K562 (cell line): ENCODE results near the gene TGFA. TPM values are rescaled to one million over a fixed set of nuclear protein-coding genes. Genes with fewer than 3 reads are reported as not detected.

Source experiments
- ATAC-seq: fragments of 200-7000 bp; cut with Tn5 transposase; 3 replicates; pipeline ENCODE4 v1.9.1; 2020; ENCODE audit warnings: moderate library complexity
- BruUV-seq: library from RNA; stranded (reverse); fragments of 400-500 nt; replicated peaks from 2 replicates; lab custom pipeline; 2021; lab: Mats Ljungman, UMichigan
- CTCF ChIA-PET: fragments of 300-600 bp; formaldehyde crosslinking; extraction: SDS; loops from one replicate; lab custom pipeline; 2021; ENCODE audit warnings: low intra/inter-chr PET ratio; lab: Yijun Ruan, JAX
- POLR2A ChIA-PET: fragments of 300-600, 350-650 bp; sonication (Branson Sonifier 250); formaldehyde crosslinking; extraction: SDS; loops from one replicate; lab custom pipeline; 2021; ENCODE audit warnings: antibody characterized with exemption, inconsistent platforms; lab: Yijun Ruan, JAX
- DNase-seq, 4 experiments: peaks; one replicate each; pipeline versions ENCODE4 v3.0.0 to v3.0.0-alpha.2; 2011 to 2018; ENCODE audit warnings: low spot score in 3 of 4, mixed read lengths in 3 of 4; ENCODE audit errors: extremely low read depth in 1 of 4
- FAIRE-seq: peaks from 2 replicates; lab custom pipeline; 2011; peaks lifted over from hg19 to GRCh38; lab: Jason Lieb, UNC
- H2AFZ ChIP-seq: 2 replicates; pipeline ENCODE4 v1.6.0; 2011; ENCODE audit warnings: low read depth, low read length, control low read depth, inconsistent platforms
- H3K27ac ChIP-seq: fragments of 200-600 bp; 3 replicates; pipeline ENCODE4 v1.8.0; 2011; ENCODE audit warnings: low read depth, mild to moderate bottlenecking, control low read depth, inconsistent platforms, low read length, moderate library complexity, mixed read lengths; ENCODE audit errors: extremely low read depth
- H3K27me3 ChIP-seq, 2 experiments: fragments of 300-600 bp in 1 of 2; 2 replicates in 1 of 2; 3 replicates in 1 of 2; pipeline versions ENCODE4 v1.6.0 to v1.8.0; 2011; ENCODE audit warnings: inconsistent platforms in 2 of 2, low read length in 2 of 2, mild to moderate bottlenecking in 1 of 2, mixed read lengths in 1 of 2, moderate library complexity in 1 of 2; ENCODE audit not compliant: control insufficient read depth in 2 of 2, insufficient read depth in 2 of 2
- H3K36me3 ChIP-seq: fragments of 300-600 bp; 3 replicates; pipeline ENCODE4 v1.8.0; 2011; ENCODE audit warnings: mild to moderate bottlenecking, low read length, inconsistent platforms; ENCODE audit not compliant: control insufficient read depth, insufficient read depth
- H3K4me1 ChIP-seq, 2 experiments: fragments of 200-600 bp in 1 of 2; replicated peaks in 1 of 2; 2 replicates in 1 of 2; 3 replicates in 1 of 2; pipeline versions ENCODE4 v1.5.1 to v1.8.0; 2011; ENCODE audit warnings: inconsistent platforms in 2 of 2, low read length in 2 of 2, mild to moderate bottlenecking in 1 of 2, mixed read lengths in 1 of 2, moderate library complexity in 1 of 2; ENCODE audit not compliant: control insufficient read depth in 2 of 2, insufficient read depth in 2 of 2
- H3K4me2 ChIP-seq: 2 replicates; pipeline ENCODE4 v1.6.1; 2011; ENCODE audit warnings: low read length, control low read depth, inconsistent platforms, mixed read lengths; ENCODE audit not compliant: insufficient read depth
- H3K4me3 ChIP-seq: fragments of 200-600 bp; sonication (generic), shearing (Covaris generic); 2 replicates; pipeline ENCODE4 v1.5.1; 2016; ENCODE audit warnings: control low read depth, inconsistent platforms
- H3K79me2 ChIP-seq: fragments of 200-600 bp; 3 replicates; pipeline ENCODE4 v1.8.0; 2011; ENCODE audit warnings: low read length, inconsistent platforms; ENCODE audit not compliant: control insufficient read depth, insufficient read depth
- H3K9ac ChIP-seq, 2 experiments: 2 replicates each; pipeline versions ENCODE4 v1.6.0 to v1.6.1; 2011; ENCODE audit warnings: low read depth in 2 of 2, low read length in 2 of 2, control low read depth in 1 of 2, inconsistent platforms in 1 of 2, mild to moderate bottlenecking in 1 of 2, mixed read lengths in 1 of 2; ENCODE audit not compliant: insufficient read depth in 1 of 2
- H3K9me1 ChIP-seq: one replicate; pipeline ENCODE4 v1.6.0; 2011; ENCODE audit warnings: inconsistent platforms, mild to moderate bottlenecking, low read length, moderate library complexity; ENCODE audit not compliant: control insufficient read depth, insufficient read depth
- H3K9me3 ChIP-seq: replicated peaks from 2 replicates; pipeline ENCODE4 v1.5.1; 2011; ENCODE audit warnings: low read depth, low read length, inconsistent platforms; ENCODE audit not compliant: control insufficient read depth, insufficient read depth
- H4K20me1 ChIP-seq: replicated peaks from 2 replicates; pipeline ENCODE4 v1.6.1; 2011; ENCODE audit warnings: low read length, inconsistent platforms, mixed read lengths; ENCODE audit not compliant: control insufficient read depth, insufficient read depth
- CSDE1 ChIP-seq, 2 experiments: fragments of 450-650 bp; IDR thresholded peaks; 2 replicates each; pipeline ENCODE4 v1.6.1; 2016; ENCODE audit warnings: mild to moderate bottlenecking in 1 of 2
- ELF4 ChIP-seq: fragments of 450-650 bp; formaldehyde crosslinking; IDR thresholded peaks from 2 replicates; pipeline ENCODE4 v1.4.0; 2022; ENCODE audit warnings: missing genetic modification characterization
- JUN ChIP-seq, 2 experiments: sonication (generic) in 1 of 2; formaldehyde crosslinking in 1 of 2; IDR thresholded peaks; 2 replicates each; pipeline versions ENCODE4 v1.6.1 to v1.8.0; 2012 to 2022; ENCODE audit warnings: borderline replicate concordance in 2 of 2, mild to moderate bottlenecking in 2 of 2, improper control_type of control experiment in 1 of 2, low read depth in 1 of 2, low read length in 1 of 2, missing genetic modification reagents in 1 of 2
- POLR2AphosphoS2 ChIP-seq: IDR thresholded peaks from 2 replicates; pipeline ENCODE4 v1.6.1; 2012; ENCODE audit warnings: low read length, improper control_type of control experiment
- RBM17 ChIP-seq: fragments of 200-400 bp; formaldehyde crosslinking; IDR thresholded peaks from 2 replicates; pipeline ENCODE4 v1.6.1; 2017; ENCODE audit warnings: low read depth, mild to moderate bottlenecking, low read length, borderline replicate concordance
- ZNF184 ChIP-seq: sonication (generic); formaldehyde crosslinking; IDR thresholded peaks from 2 replicates; pipeline ENCODE4 v1.5.0; 2020; ENCODE audit warnings: missing genetic modification reagents
- ZNF436 ChIP-seq: fragments of 250-450, 450-650 bp; sonication (Bioruptor Pico); formaldehyde crosslinking; IDR thresholded peaks from 2 replicates; pipeline ENCODE4 v1.7.0; 2020; ENCODE audit warnings: mild to moderate bottlenecking
- WGBS: fragments of 100-300 bp; shearing (Covaris generic); methylation state at CpG from one replicate; pipeline ENCODE4 v1.1.6; 2016; ENCODE audit warnings: low coverage, mixed read lengths; ENCODE audit not compliant: insufficient coverage; ENCODE audit errors: missing lambda C conversion rate; 5-methylcytosine and 5-hydroxymethylcytosine counted together
- in situ Hi-C: fragments of 300-500 bp; cut with MboI; formaldehyde crosslinking; loops from 4 replicates; pipeline ENCODE4 v1.15.0; 2018; ENCODE audit warnings: inconsistent platforms, mixed read lengths
- intact Hi-C: fragments of 100-400 bp; cut with micrococcal nuclease; formaldehyde crosslinking; loops from 2 replicates; pipeline ENCODE4 v1.14.2; 2022
- polyA plus RNA-seq, 8 experiments: library from polyadenylated mRNA; depleted of rRNA in 4 of 8; stranded (reverse) in 5 of 8; unstranded in 3 of 8; fragments of >200 nt; fragmentation: Nextera tagmentation in 2 of 8; fragmentation: Illumina TruSeq in 1 of 8; extraction: Ambion mirVana in 2 of 8; extraction: Trizol in 1 of 8; gene quantifications; 2 replicates each; pipeline versions ENCODE4 v1.2.1 to v1.2.3, GENCODE V29; 2011 to 2014; ENCODE audit warnings: inconsistent platforms in 1 of 8, missing spikeins in 1 of 8
- total RNA-seq, 7 experiments: library from RNA; depleted of rRNA in 6 of 7; stranded (reverse); fragments of >200 nt in 6 of 7; fragmentation: Illumina TruSeq in 2 of 7; extraction: Trizol in 2 of 7; gene quantifications; 2 replicates each; pipeline versions ENCODE4 v1.2.1 to v1.2.3, GENCODE V29; 2011 to 2021; ENCODE audit warnings: low replicate concordance in 1 of 7
- TF ChIP-seq, protein P1 (sequence below): sonication (generic); formaldehyde crosslinking; IDR thresholded peaks from 2 replicates; pipeline ENCODE4 v1.8.0; 2022; ENCODE audit warnings: mild to moderate bottlenecking, missing genetic modification reagents
- TF ChIP-seq, protein P2 (sequence below): fragments of 450-650 bp; formaldehyde crosslinking; IDR thresholded peaks from 2 replicates; pipeline ENCODE4 v1.4.0; 2022; ENCODE audit warnings: missing genetic modification characterization
- TF ChIP-seq, protein P3 (sequence below), 3 experiments: fragments of 200-800 bp in 1 of 3; sonication (Bioruptor generic) in 1 of 3; sonication (generic) in 1 of 3; formaldehyde crosslinking in 1 of 3; IDR thresholded peaks; 2 replicates each; pipeline versions ENCODE4 v1.6.1 to v1.8.0; 2016 to 2022; ENCODE audit warnings: mild to moderate bottlenecking in 2 of 3, missing compliant biosample characterization in 2 of 3, missing genetic modification characterization in 2 of 3, missing genetic modification reagents in 1 of 3
- TF ChIP-seq, protein P4 (sequence below), 3 experiments: IDR thresholded peaks in 2 of 3; conservative IDR thresholded peaks in 1 of 3; 2 replicates each; pipeline ENCODE4 v1.5.1; 2011 to 2012; ENCODE audit warnings: low read length in 3 of 3, mild to moderate bottlenecking in 3 of 3, control low read depth in 2 of 3, improper control_type of control experiment in 1 of 3, inconsistent platforms in 1 of 3, low read depth in 1 of 3, mixed read lengths in 1 of 3, moderate library complexity in 1 of 3; ENCODE audit not compliant: insufficient read depth in 2 of 3

Gene TGFA
- total and polyA plus RNA-seq, 9 of the 15 experiments (the other 6 are each of a cell fraction or from before 2014, with no cell fraction given): not detected

DNA sequence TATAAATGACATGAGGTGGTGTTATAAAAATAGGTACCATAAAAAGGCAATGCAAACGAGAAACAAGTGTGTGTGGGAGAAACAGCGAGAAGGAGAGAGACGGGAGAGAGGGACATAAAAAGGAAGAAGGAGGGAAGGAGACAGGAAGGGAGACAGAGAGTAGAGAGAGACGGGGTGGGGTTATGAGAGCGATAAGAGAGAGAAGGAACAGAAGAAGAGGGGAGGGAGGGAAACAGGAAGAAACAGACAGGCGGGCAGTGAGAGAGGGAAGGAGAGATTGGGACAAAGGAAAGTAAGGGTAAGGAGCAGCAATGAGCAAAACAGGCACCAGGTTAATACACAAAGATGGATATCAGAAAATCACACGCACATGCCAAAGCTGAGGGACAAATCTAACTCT, 83.7 kb downstream of the TGFA start (continued):
- TF ChIP-seq, protein P1, sequence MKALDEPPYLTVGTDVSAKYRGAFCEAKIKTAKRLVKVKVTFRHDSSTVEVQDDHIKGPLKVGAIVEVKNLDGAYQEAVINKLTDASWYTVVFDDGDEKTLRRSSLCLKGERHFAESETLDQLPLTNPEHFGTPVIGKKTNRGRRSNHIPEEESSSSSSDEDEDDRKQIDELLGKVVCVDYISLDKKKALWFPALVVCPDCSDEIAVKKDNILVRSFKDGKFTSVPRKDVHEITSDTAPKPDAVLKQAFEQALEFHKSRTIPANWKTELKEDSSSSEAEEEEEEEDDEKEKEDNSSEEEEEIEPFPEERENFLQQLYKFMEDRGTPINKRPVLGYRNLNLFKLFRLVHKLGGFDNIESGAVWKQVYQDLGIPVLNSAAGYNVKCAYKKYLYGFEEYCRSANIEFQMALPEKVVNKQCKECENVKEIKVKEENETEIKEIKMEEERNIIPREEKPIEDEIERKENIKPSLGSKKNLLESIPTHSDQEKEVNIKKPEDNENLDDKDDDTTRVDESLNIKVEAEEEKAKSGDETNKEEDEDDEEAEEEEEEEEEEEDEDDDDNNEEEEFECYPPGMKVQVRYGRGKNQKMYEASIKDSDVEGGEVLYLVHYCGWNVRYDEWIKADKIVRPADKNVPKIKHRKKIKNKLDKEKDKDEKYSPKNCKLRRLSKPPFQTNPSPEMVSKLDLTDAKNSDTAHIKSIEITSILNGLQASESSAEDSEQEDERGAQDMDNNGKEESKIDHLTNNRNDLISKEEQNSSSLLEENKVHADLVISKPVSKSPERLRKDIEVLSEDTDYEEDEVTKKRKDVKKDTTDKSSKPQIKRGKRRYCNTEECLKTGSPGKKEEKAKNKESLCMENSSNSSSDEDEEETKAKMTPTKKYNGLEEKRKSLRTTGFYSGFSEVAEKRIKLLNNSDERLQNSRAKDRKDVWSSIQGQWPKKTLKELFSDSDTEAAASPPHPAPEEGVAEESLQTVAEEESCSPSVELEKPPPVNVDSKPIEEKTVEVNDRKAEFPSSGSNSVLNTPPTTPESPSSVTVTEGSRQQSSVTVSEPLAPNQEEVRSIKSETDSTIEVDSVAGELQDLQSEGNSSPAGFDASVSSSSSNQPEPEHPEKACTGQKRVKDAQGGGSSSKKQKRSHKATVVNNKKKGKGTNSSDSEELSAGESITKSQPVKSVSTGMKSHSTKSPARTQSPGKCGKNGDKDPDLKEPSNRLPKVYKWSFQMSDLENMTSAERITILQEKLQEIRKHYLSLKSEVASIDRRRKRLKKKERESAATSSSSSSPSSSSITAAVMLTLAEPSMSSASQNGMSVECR (CRISPR knock-in tag): no peak
- TF ChIP-seq RBM17 (no peak), ELF4 (peak; percentile 48; the same call in 1 of the 2 replicates)
- TF ChIP-seq, protein P2, sequence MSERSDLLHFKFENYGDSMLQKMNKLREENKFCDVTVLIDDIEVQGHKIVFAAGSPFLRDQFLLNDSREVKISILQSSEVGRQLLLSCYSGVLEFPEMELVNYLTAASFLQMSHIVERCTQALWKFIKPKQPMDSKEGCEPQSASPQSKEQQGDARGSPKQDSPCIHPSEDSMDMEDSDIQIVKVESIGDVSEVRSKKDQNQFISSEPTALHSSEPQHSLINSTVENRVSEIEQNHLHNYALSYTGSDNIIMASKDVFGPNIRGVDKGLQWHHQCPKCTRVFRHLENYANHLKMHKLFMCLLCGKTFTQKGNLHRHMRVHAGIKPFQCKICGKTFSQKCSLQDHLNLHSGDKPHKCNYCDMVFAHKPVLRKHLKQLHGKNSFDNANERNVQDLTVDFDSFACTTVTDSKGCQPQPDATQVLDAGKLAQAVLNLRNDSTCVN (CRISPR knock-in tag): peak; percentile 84; the same call in 1 of the 2 replicates
- TF ChIP-seq, all 486 proteins: peak for 4

DNA sequence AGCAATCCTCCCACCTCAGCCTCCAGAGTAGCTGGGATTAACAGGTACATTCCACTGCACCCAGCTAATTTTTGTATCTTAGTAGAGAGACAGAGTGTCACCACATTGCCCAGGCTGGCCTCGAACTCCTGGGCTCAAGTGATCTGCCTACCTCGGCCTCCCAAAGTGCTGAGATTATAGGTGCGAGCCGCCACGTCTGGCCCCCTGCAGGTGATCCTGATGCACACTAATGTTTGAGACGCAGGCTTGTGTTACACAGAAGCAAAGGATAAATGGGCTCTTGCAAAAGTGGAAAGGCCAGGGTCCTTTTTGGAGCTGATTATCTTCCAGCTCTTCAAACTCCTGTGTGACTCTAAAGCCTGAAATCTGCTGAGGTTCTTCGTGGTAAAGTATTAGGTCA, 84.2 kb downstream of the TGFA start:
- ATAC-seq (peak; percentile 33; the same call in 1 of the 3 replicates), DNase-seq (no peak), FAIRE-seq (no peak)
- in situ Hi-C loops (no loop called here), intact Hi-C loops (no loop called here)
- Histone ChIP-seq H3K36me3 (no peaks in the 10 kb centered on the region), H3K9ac (no peak overlapping the region), H3K27me3 (peaks cover 0 to 36% of the 10 kb centered on the region in 2 experiments; a peak in 4 of 5 replicates), H3K4me1 (no peaks in the 10 kb centered on the region), H2AFZ (no peak overlapping the region), H3K27ac (no peak overlapping the region), H3K4me2 (no peak overlapping the region), H4K20me1 (no peaks in the 10 kb centered on the region; the same call in 1 of the 2 replicates), H3K79me2 (no peaks in the 10 kb centered on the region), H3K9me3 (no peaks in the 10 kb centered on the region), H3K4me3 (no peak overlapping the region), H3K9me1 (no peaks in the 10 kb centered on the region)
- 1% methylated on average over 7 of the region's 7 CpGs for WGBS
- POLR2A ChIA-PET: interaction anchor here (0.6 kb wide), 1 partner anchor 23 kb away, joined by 3 read pairs; no protein-coding TSS in a partner anchor
- CTCF ChIA-PET: interaction anchor here (1.1 to 1.2 kb wide), 2 partner anchors 148 to 166 kb away, joined by 3 to 4 read pairs; no protein-coding TSS in a partner anchor
- no TSS peak for BruUV-seq
- no peak for TF ChIP-seq ZNF436
- TF ChIP-seq JUN (IDR thresholded peaks at IDR 0.05; ENCODE audit: borderline replicate concordance, low read depth, low read length): no peak
- TF ChIP-seq JUN (CRISPR knock-in tag; IDR thresholded peaks at IDR 0.05; ENCODE audit: borderline replicate concordance): no peak
- no peak for TF ChIP-seq CSDE1 (IDR thresholded peaks at IDR 0.05)
- TF ChIP-seq, protein P3, sequence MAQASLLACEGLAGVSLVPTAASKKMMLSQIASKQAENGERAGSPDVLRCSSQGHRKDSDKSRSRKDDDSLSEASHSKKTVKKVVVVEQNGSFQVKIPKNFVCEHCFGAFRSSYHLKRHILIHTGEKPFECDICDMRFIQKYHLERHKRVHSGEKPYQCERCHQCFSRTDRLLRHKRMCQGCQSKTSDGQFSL (CRISPR knock-in tag; IDR thresholded peaks at IDR 0.05): no peak
- TF ChIP-seq, protein P3 (tag; IDR thresholded peaks at IDR 0.05): no peak
- TF ChIP-seq ZNF184 (CRISPR knock-in tag): no peak
- TF ChIP-seq POLR2AphosphoS2: no peak
- TF ChIP-seq, protein P4, sequence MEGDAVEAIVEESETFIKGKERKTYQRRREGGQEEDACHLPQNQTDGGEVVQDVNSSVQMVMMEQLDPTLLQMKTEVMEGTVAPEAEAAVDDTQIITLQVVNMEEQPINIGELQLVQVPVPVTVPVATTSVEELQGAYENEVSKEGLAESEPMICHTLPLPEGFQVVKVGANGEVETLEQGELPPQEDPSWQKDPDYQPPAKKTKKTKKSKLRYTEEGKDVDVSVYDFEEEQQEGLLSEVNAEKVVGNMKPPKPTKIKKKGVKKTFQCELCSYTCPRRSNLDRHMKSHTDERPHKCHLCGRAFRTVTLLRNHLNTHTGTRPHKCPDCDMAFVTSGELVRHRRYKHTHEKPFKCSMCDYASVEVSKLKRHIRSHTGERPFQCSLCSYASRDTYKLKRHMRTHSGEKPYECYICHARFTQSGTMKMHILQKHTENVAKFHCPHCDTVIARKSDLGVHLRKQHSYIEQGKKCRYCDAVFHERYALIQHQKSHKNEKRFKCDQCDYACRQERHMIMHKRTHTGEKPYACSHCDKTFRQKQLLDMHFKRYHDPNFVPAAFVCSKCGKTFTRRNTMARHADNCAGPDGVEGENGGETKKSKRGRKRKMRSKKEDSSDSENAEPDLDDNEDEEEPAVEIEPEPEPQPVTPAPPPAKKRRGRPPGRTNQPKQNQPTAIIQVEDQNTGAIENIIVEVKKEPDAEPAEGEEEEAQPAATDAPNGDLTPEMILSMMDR (IDR thresholded peaks at IDR 0.05 in 2 of 3, conservative IDR thresholded peaks at IDR 0.05 in 1 of 3; ENCODE audit: insufficient read depth in 2 of 3, low read depth in 1 of 3, low read length in 3 of 3): 0 out of 6 replicates have a peak, but pooled peaks of 1 of the 3 experiments have one; percentile 15
